WTC11 (cell line): ENCODE results near the gene RHOV. TPM values are rescaled to one million over a fixed set of nuclear protein-coding genes. Genes with fewer than 3 reads are reported as not detected.

ENCODE experiments used
- ATAC-seq: fragments of 200-7000 bp; cut with Tn5 transposase; 2 replicates; pipeline ENCODE4 v1.10.0; 2021; ENCODE audit warnings: mild to moderate bottlenecking, moderate library complexity
- CTCF ChIA-PET: fragments of 300-600 bp; sonication (Branson Sonifier 250); formaldehyde crosslinking; loops from one replicate; lab custom pipeline; 2021; ENCODE audit warnings: antibody characterized with exemption; lab: Charles Lee
- POLR2A ChIA-PET: fragments of 350-600 bp; sonication (Branson Sonifier 250); formaldehyde crosslinking; loops from one replicate; lab custom pipeline; 2021; ENCODE audit warnings: antibody characterized with exemption; lab: Charles Lee
- DNase-seq: peaks from one replicate; pipeline ENCODE4 v3.0.0; 2021; ENCODE audit warnings: low spot score
- H3K27ac Mint-ChIP-seq: 2 replicates; pipeline ENCODE4 v1.8.0; 2021; ENCODE audit warnings: mixed read lengths
- H3K27me3 Mint-ChIP-seq: 2 replicates; pipeline ENCODE4 v1.8.0; 2021; ENCODE audit warnings: low read depth, mild to moderate bottlenecking, moderate library complexity, mixed read lengths
- H3K36me3 Mint-ChIP-seq: 2 replicates; pipeline ENCODE4 v1.8.0; 2021; ENCODE audit warnings: mixed read lengths
- H3K4me1 Mint-ChIP-seq: 2 replicates; pipeline ENCODE4 v1.8.0; 2022; ENCODE audit warnings: mixed read lengths
- H3K4me3 Mint-ChIP-seq: 2 replicates; pipeline ENCODE4 v1.8.0; 2021; ENCODE audit warnings: mild to moderate bottlenecking, moderate library complexity, mixed read lengths
- H3K9me3 Mint-ChIP-seq: 2 replicates; pipeline ENCODE4 v1.8.0; 2021; ENCODE audit warnings: mixed read lengths
- AFF4 ChIP-seq: sonication (generic); formaldehyde crosslinking; IDR thresholded peaks from 2 replicates; pipeline ENCODE4 v1.8.1; 2023; ENCODE audit warnings: mild to moderate bottlenecking, missing genetic modification reagents, borderline replicate concordance
- AR ChIP-seq: fragments of 250-450 bp; sonication (Bioruptor Pico); IDR thresholded peaks from 2 replicates; pipeline ENCODE4 v1.9.0; 2021; ENCODE audit warnings: mild to moderate bottlenecking
- ATF2 ChIP-seq: sonication (generic); formaldehyde crosslinking; IDR thresholded peaks from 2 replicates; pipeline ENCODE4 v1.8.1; 2022; ENCODE audit warnings: low read depth, missing genetic modification reagents, borderline replicate concordance
- CREB1 ChIP-seq: sonication (generic); formaldehyde crosslinking; IDR thresholded peaks from 2 replicates; pipeline ENCODE4 v1.8.0; 2023; ENCODE audit warnings: mild to moderate bottlenecking, missing genetic modification reagents
- ESRRA ChIP-seq: sonication (generic); formaldehyde crosslinking; IDR thresholded peaks from 2 replicates; pipeline ENCODE4 v1.8.1; 2022; ENCODE audit warnings: mild to moderate bottlenecking, missing genetic modification reagents, borderline replicate concordance
- GTF2I ChIP-seq: fragments of 250-450 bp; sonication (Bioruptor Pico); conservative IDR thresholded peaks from 2 replicates; pipeline ENCODE4 v1.4.0; 2021; ENCODE audit warnings: mild to moderate bottlenecking
- HMGA2 ChIP-seq: fragments of 250-450 bp; sonication (Bioruptor Pico); IDR thresholded peaks from 2 replicates; pipeline ENCODE4 v1.4.0; 2021; ENCODE audit warnings: mild to moderate bottlenecking, moderate library complexity
- IRF1 ChIP-seq: sonication (generic); formaldehyde crosslinking; IDR thresholded peaks from 2 replicates; pipeline ENCODE4 v1.8.0; 2023; ENCODE audit warnings: missing genetic modification reagents
- KAT7 ChIP-seq: sonication (generic); formaldehyde crosslinking; IDR thresholded peaks from 2 replicates; pipeline ENCODE4 v1.8.1; 2023; ENCODE audit warnings: missing genetic modification reagents, mild to moderate bottlenecking, borderline replicate concordance
- MAX ChIP-seq: sonication (generic); formaldehyde crosslinking; IDR thresholded peaks from 2 replicates; pipeline ENCODE4 v1.8.0; 2022; ENCODE audit warnings: mild to moderate bottlenecking, missing genetic modification reagents
- MXD4 ChIP-seq: fragments of 250-450 bp; sonication (Bioruptor Pico); IDR thresholded peaks from 2 replicates; pipeline ENCODE4 v1.8.0; 2021; ENCODE audit warnings: mild to moderate bottlenecking, moderate library complexity, borderline replicate concordance
- NFYB ChIP-seq: sonication (generic); formaldehyde crosslinking; conservative IDR thresholded peaks from 2 replicates; pipeline ENCODE4 v1.8.0; 2022; ENCODE audit warnings: low read depth, missing genetic modification reagents
- NR3C1 ChIP-seq: sonication (generic); formaldehyde crosslinking; conservative IDR thresholded peaks from 2 replicates; pipeline ENCODE4 v1.8.1; 2023; ENCODE audit warnings: low read depth, mild to moderate bottlenecking, missing genetic modification reagents
- OVOL2 ChIP-seq: fragments of 250-450 bp; sonication (Bioruptor Pico); IDR thresholded peaks from 2 replicates; pipeline ENCODE4 v1.9.0; 2021; ENCODE audit warnings: mild to moderate bottlenecking, borderline replicate concordance
- SMAD4 ChIP-seq: sonication (generic); formaldehyde crosslinking; IDR thresholded peaks from 2 replicates; pipeline ENCODE4 v1.8.0; 2022; ENCODE audit warnings: mild to moderate bottlenecking, missing genetic modification reagents
- SOX15 ChIP-seq: fragments of 250-450 bp; sonication (Bioruptor Pico); IDR thresholded peaks from 2 replicates; pipeline ENCODE4 v1.9.0; 2021; ENCODE audit warnings: mild to moderate bottlenecking
- TEAD4 ChIP-seq: sonication (generic); formaldehyde crosslinking; IDR thresholded peaks from 2 replicates; pipeline ENCODE4 v1.8.0; 2022; ENCODE audit warnings: mild to moderate bottlenecking, missing genetic modification reagents
- ZBTB43 ChIP-seq: sonication (generic); formaldehyde crosslinking; IDR thresholded peaks from 2 replicates; pipeline ENCODE4 v1.8.1; 2023; ENCODE audit warnings: mild to moderate bottlenecking, missing genetic modification reagents
- ZNF121 ChIP-seq: sonication (generic); formaldehyde crosslinking; IDR thresholded peaks from 2 replicates; pipeline ENCODE4 v1.8.0; 2023; ENCODE audit warnings: missing genetic modification reagents
- ZNF232 ChIP-seq: sonication (generic); formaldehyde crosslinking; IDR thresholded peaks from 2 replicates; pipeline ENCODE4 v1.8.0; 2022; ENCODE audit warnings: mild to moderate bottlenecking, missing genetic modification reagents
- ZNF512 ChIP-seq: sonication (generic); formaldehyde crosslinking; IDR thresholded peaks from 2 replicates; pipeline ENCODE4 v1.8.1; 2022; ENCODE audit warnings: missing genetic modification reagents, borderline replicate concordance
- ZNF671 ChIP-seq: fragments of 250-450 bp; sonication (Bioruptor Pico); IDR thresholded peaks from 2 replicates; pipeline ENCODE4 v1.8.0; 2021; ENCODE audit warnings: mild to moderate bottlenecking
- total RNA-seq: library from RNA; stranded (reverse); gene quantifications from 3 replicates; pipeline ENCODE4 v1.2.3, GENCODE V29; 2021

Gene RHOV
- total RNA-seq, 1 experiment from 2014 or later: 5.0 TPM

- Mint-ChIP-seq H3K4me1 (peaks cover 28% of the 10 kb centered on the region), H3K27ac (no peak overlapping the region), H3K4me3 (no peak overlapping the region), H3K9me3 (no peaks in the 10 kb centered on the region), H3K36me3 (no peaks in the 10 kb centered on the region), H3K27me3 (peaks cover 4% of the 10 kb centered on the region; the same call in 1 of the 2 replicates)
- no peak for TF ChIP-seq ZNF121 (CRISPR knock-in tag)
- no peak for TF ChIP-seq ZNF671 (CRISPR knock-in tag)
- no peak for TF ChIP-seq ZNF232 (CRISPR knock-in tag)
- TF ChIP-seq SMAD4 (CRISPR knock-in tag): no peak
- TF ChIP-seq AFF4 (CRISPR knock-in tag): no peak
- no peak for TF ChIP-seq AR (CRISPR knock-in tag)
- no peak for TF ChIP-seq MAX (CRISPR knock-in tag)
- TF ChIP-seq MXD4 (CRISPR knock-in tag): no peak
- TF ChIP-seq GTF2I (CRISPR knock-in tag): no peak
- no peak for TF ChIP-seq ESRRA (CRISPR knock-in tag)
- ChIA-PET POLR2A (interaction anchor here (0.5 to 1.8 kb wide), 2 partner anchors 24 to 124 kb away, joined by 5 to 7 read pairs; partner anchors contain the start of gene VPS18), CTCF (interaction anchor here (0.6 to 11.6 kb wide), 5 partner anchors 20 to 107 kb away, joined by 3 to 115 read pairs (median 20); partner anchors contain the start of genes GCHFR and VPS18)
- DNase-seq (no peak), ATAC-seq (no peak)
Observed at GRCh38 chr15:40870716-40871115, 3.3 kb downstream of the RHOV start.

- H3K9me3 Mint-ChIP-seq: no peaks in the 10 kb centered on the region
- peaks cover 28% of the 10 kb centered on the region for H3K4me1 Mint-ChIP-seq
- ChIA-PET CTCF (interaction anchor here (2.9 to 11.6 kb wide), 2 partner anchors 21 to 24 kb away, joined by 20 to 115 read pairs; partner anchors contain the start of gene VPS18), POLR2A (interaction anchor here (1.0 kb wide), 1 partner anchor 11 kb away, joined by 3 read pairs; no protein-coding TSS in a partner anchor)
- DNase-seq (no peak), ATAC-seq (no peak)
- H3K27me3 Mint-ChIP-seq: peaks cover 4% of the 10 kb centered on the region; the same call in 1 of the 2 replicates
- no peaks in the 10 kb centered on the region for H3K36me3 Mint-ChIP-seq
- H3K4me3 Mint-ChIP-seq: no peak overlapping the region
- no peak overlapping the region for H3K27ac Mint-ChIP-seq
- TF ChIP-seq OVOL2 (no peak), CREB1 (no peak), SOX15 (CRISPR knock-in tag) (no peak), IRF1 (CRISPR knock-in tag) (no peak), GTF2I (CRISPR knock-in tag) (no peak), ZNF512 (CRISPR knock-in tag) (no peak), ZNF671 (CRISPR knock-in tag) (no peak), NR3C1 (CRISPR knock-in tag) (no peak), NFYB (no peak), ZBTB43 (CRISPR knock-in tag) (no peak), HMGA2 (CRISPR knock-in tag) (no peak), KAT7 (CRISPR knock-in tag) (no peak), TEAD4 (CRISPR knock-in tag) (no peak), ATF2 (no peak)
Observed at GRCh38 chr15:40869686-40870085, 4.3 kb downstream of the RHOV start.
